H9 (cell line): ENCODE results near the gene DHX35. TPM values are rescaled to one million over a fixed set of nuclear protein-coding genes. Genes with fewer than 3 reads are reported as not detected.

Experiments used
- DNase-seq: peaks from one replicate; pipeline ENCODE4 v3.0.0-alpha.2; 2017
- H2AFZ ChIP-seq: one replicate; pipeline ENCODE4 v1.6.1; 2013; ENCODE audit warnings: mild to moderate bottlenecking, low read length, control low read depth, moderate library complexity
- H2AK5ac ChIP-seq: 2 replicates; pipeline ENCODE4 v1.6.1; 2013; ENCODE audit warnings: low read length, control low read depth, mixed read lengths; ENCODE audit not compliant: insufficient read length
- H2BK120ac ChIP-seq: one replicate; pipeline ENCODE4 v1.6.1; 2013; ENCODE audit warnings: low read depth, mild to moderate bottlenecking, low read length, control low read depth, inconsistent platforms; ENCODE audit not compliant: poor library complexity, severe bottlenecking
- H2BK12ac ChIP-seq: 2 replicates; pipeline ENCODE4 v1.6.1; 2013; ENCODE audit warnings: low read length, control low read depth, mixed read lengths, low read depth; ENCODE audit not compliant: insufficient read length
- H2BK15ac ChIP-seq: 2 replicates; pipeline ENCODE4 v1.6.1; 2013; ENCODE audit warnings: low read depth, low read length, control low read depth
- H2BK20ac ChIP-seq: one replicate; pipeline ENCODE4 v1.6.1; 2013; ENCODE audit warnings: low read depth, mild to moderate bottlenecking, low read length, control low read depth, inconsistent platforms; ENCODE audit not compliant: poor library complexity, severe bottlenecking
- H2BK5ac ChIP-seq: 2 replicates; pipeline ENCODE4 v1.6.1; 2013; ENCODE audit warnings: low read length, control low read depth, mixed read lengths; ENCODE audit not compliant: insufficient read length
- H3K14ac ChIP-seq: 2 replicates; pipeline ENCODE4 v1.6.1; 2013; ENCODE audit warnings: low read length, control low read depth; ENCODE audit not compliant: insufficient read depth
- H3K18ac ChIP-seq: 2 replicates; pipeline ENCODE4 v1.6.1; 2013; ENCODE audit warnings: low read depth, mild to moderate bottlenecking, mixed read lengths, low read length, control low read depth; ENCODE audit not compliant: insufficient read length
- H3K23ac ChIP-seq: 2 replicates; pipeline ENCODE4 v1.6.1; 2013; ENCODE audit warnings: low read length, control low read depth, mixed read lengths, low read depth; ENCODE audit not compliant: insufficient read length
- H3K23me2 ChIP-seq: 2 replicates; pipeline ENCODE4 v1.6.1; 2013; ENCODE audit warnings: low read depth, mild to moderate bottlenecking, mixed read lengths, low read length, control low read depth; ENCODE audit not compliant: insufficient read length, poor library complexity, severe bottlenecking
- H3K27ac ChIP-seq: 2 replicates; pipeline ENCODE4 v1.5.1; 2013; ENCODE audit warnings: low read length, control low read depth, mixed read lengths, low read depth; ENCODE audit not compliant: insufficient read length
- H3K27me3 ChIP-seq: 2 replicates; pipeline ENCODE4 v1.6.1; 2013; ENCODE audit warnings: low read length, control low read depth, inconsistent platforms; ENCODE audit not compliant: insufficient read depth
- H3K4ac ChIP-seq: 2 replicates; pipeline ENCODE4 v1.6.1; 2013; ENCODE audit warnings: low read depth, mild to moderate bottlenecking, control low read depth, inconsistent platforms, low read length, moderate library complexity
- H3K4me1 ChIP-seq: 2 replicates; pipeline ENCODE4 v1.6.1; 2013; ENCODE audit warnings: low read length, control low read depth, inconsistent platforms; ENCODE audit not compliant: insufficient read depth
- H3K4me2 ChIP-seq: 2 replicates; pipeline ENCODE4 v1.6.1; 2013; ENCODE audit warnings: low read length, control low read depth, mixed read lengths; ENCODE audit not compliant: insufficient read length, insufficient read depth
- H3K56ac ChIP-seq: 2 replicates; pipeline ENCODE4 v1.6.1; 2013; ENCODE audit warnings: low read depth, mild to moderate bottlenecking, mixed read lengths, low read length, control low read depth; ENCODE audit not compliant: insufficient read length
- H3K79me1 ChIP-seq: 2 replicates; pipeline ENCODE4 v1.6.1; 2013; ENCODE audit warnings: low read depth, mild to moderate bottlenecking, moderate library complexity, low read length, control low read depth, inconsistent platforms; ENCODE audit not compliant: insufficient read depth, poor library complexity, severe bottlenecking
- H3K79me2 ChIP-seq: 2 replicates; pipeline ENCODE4 v1.6.1; 2013; ENCODE audit warnings: low read length, control low read depth, inconsistent platforms; ENCODE audit not compliant: insufficient read depth
- H3K9ac ChIP-seq: 2 replicates; pipeline ENCODE4 v1.6.1; 2013; ENCODE audit warnings: low read length, control low read depth, mixed read lengths; ENCODE audit not compliant: insufficient read length; ENCODE audit errors: extremely low read depth
- H3K9me3 ChIP-seq: one replicate; pipeline ENCODE4 v1.6.1; 2013; ENCODE audit warnings: low read depth, low read length, inconsistent platforms; ENCODE audit not compliant: control insufficient read depth
- H3T11ph ChIP-seq: one replicate; pipeline ENCODE4 v1.6.1; 2013; ENCODE audit warnings: mild to moderate bottlenecking, low read length, control low read depth, inconsistent platforms
- H4K20me1 ChIP-seq: one replicate; pipeline ENCODE4 v1.6.1; 2013; ENCODE audit not compliant: control insufficient read depth, insufficient read length, insufficient read depth
- H4K5ac ChIP-seq: 2 replicates; pipeline ENCODE4 v1.6.1; 2013; ENCODE audit warnings: low read depth, mild to moderate bottlenecking, mixed read lengths, low read length, control low read depth; ENCODE audit not compliant: insufficient read length
- H4K8ac ChIP-seq: replicated peaks from 2 replicates; pipeline ENCODE4 v1.6.1; 2013; ENCODE audit warnings: low read length, control low read depth, mixed read lengths, low read depth; ENCODE audit not compliant: insufficient read length
- H4K91ac ChIP-seq: 2 replicates; pipeline ENCODE4 v1.6.1; 2013; ENCODE audit warnings: low read depth, mild to moderate bottlenecking, moderate library complexity, mixed read lengths, low read length, control low read depth; ENCODE audit not compliant: insufficient read length
- H3K27ac Mint-ChIP-seq, 3 experiments: 2 replicates in 2 of 3; 3 replicates in 1 of 3; pipeline ENCODE4 v1.8.0; 2020 to 2021; ENCODE audit warnings: mixed read lengths in 3 of 3, mild to moderate bottlenecking in 1 of 3, moderate library complexity in 1 of 3
- H3K27me3 Mint-ChIP-seq: 2 replicates; pipeline ENCODE4 v1.8.0; 2021; ENCODE audit warnings: low read depth, mild to moderate bottlenecking, moderate library complexity, mixed read lengths
- H3K36me3 Mint-ChIP-seq, 3 experiments: 2 replicates in 2 of 3; 3 replicates in 1 of 3; pipeline ENCODE4 v1.8.0; 2020 to 2021; ENCODE audit warnings: low read depth in 3 of 3, mixed read lengths in 3 of 3; ENCODE audit not compliant: insufficient read depth in 1 of 3
- H3K4me1 Mint-ChIP-seq, 2 experiments: 2 replicates each; pipeline ENCODE4 v1.8.0; 2020; ENCODE audit warnings: mixed read lengths in 2 of 2
- H3K4me3 Mint-ChIP-seq, 2 experiments: 2 replicates in 1 of 2; 3 replicates in 1 of 2; pipeline ENCODE4 v1.8.0; 2020 to 2021; ENCODE audit warnings: mild to moderate bottlenecking in 2 of 2, mixed read lengths in 2 of 2, moderate library complexity in 1 of 2
- H3K9me3 Mint-ChIP-seq, 2 experiments: 2 replicates in 1 of 2; 3 replicates in 1 of 2; pipeline ENCODE4 v1.8.0; 2020; ENCODE audit warnings: mild to moderate bottlenecking in 2 of 2, mixed read lengths in 2 of 2, moderate library complexity in 1 of 2
- WGBS: extraction: QIAGEN DNeasy Blood & Tissue Kit; methylation state at CpG from one replicate; pipeline ENCODE4 v1.1.7; 2013; ENCODE audit warnings: missing lambda C conversion rate, low lambda C conversion rate, mixed read lengths; ENCODE audit not compliant: insufficient read length; ENCODE audit errors: extremely low coverage; 5-methylcytosine and 5-hydroxymethylcytosine counted together
- total RNA-seq: library from RNA; stranded (reverse); gene quantifications from 2 replicates; pipeline ENCODE4 v1.2.1, GENCODE V29; 2021
- TF ChIP-seq, protein P1 (sequence below): fragments of 200-600 bp; sonication (generic); conservative IDR thresholded peaks from 3 replicates; pipeline ENCODE4 v1.8.0; 2021; ENCODE audit warnings: antibody characterized with exemption, mild to moderate bottlenecking

Gene DHX35
- total RNA-seq, 1 experiment from 2014 or later: 14.4 TPM

DNA sequence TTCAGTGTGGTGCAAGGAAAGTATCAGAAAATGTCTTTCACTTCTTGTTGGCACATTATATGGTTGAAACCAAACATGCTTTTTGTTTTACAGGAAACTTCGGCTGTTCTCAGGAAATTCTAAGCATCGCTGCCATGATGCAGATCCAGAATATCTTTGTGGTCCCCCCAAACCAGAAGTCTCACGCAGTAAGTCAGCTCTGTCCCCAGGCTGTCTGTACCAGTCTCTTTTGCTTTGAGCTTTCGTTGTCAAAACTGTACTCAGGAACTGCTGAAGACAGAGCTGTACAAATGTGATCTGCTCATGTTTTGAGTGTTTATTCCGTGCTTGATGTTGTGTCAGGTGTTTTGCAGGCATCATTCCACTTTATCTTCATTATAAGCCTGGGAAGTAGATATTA is 59.6 kb downstream of the DHX35 start:
- WGBS: no CpG with 5 or more reads among the region's 5 CpGs
- Histone ChIP-seq H3K9ac (no peak overlapping the region), H2BK120ac (no peak overlapping the region)

More for the DNA sequence above, 59.6 kb downstream of the DHX35 start:
- no peak overlapping the region for H3K23ac ChIP-seq
- H3K4me1 ChIP-seq: no peaks in the 10 kb centered on the region
- no peak overlapping the region for H3K14ac ChIP-seq
- H2BK20ac ChIP-seq: no peak overlapping the region
- peaks cover 25 to 70% (median 62%) of the 10 kb centered on the region in 3 experiments; a peak in 6 of 7 replicates for H3K36me3 Mint-ChIP-seq
- H2AK5ac ChIP-seq: no peak overlapping the region
- H2BK12ac ChIP-seq: no peak overlapping the region
- H3K79me1 ChIP-seq: no peaks in the 10 kb centered on the region
- no peak overlapping the region for H3K4ac ChIP-seq
- H3K18ac ChIP-seq: no peak overlapping the region
- no peak overlapping the region for H3T11ph ChIP-seq
- H4K91ac ChIP-seq: no peak overlapping the region
- H3K27ac Mint-ChIP-seq: no peak overlapping the region
- DNase-seq: no peak
- no peak overlapping the region for H2BK15ac ChIP-seq
- H3K4me1 Mint-ChIP-seq: peaks cover 0 to 4% of the 10 kb centered on the region in 2 experiments; a peak in 3 of 4 replicates
- no peak overlapping the region for H3K27ac ChIP-seq
- TF ChIP-seq, protein P1, sequence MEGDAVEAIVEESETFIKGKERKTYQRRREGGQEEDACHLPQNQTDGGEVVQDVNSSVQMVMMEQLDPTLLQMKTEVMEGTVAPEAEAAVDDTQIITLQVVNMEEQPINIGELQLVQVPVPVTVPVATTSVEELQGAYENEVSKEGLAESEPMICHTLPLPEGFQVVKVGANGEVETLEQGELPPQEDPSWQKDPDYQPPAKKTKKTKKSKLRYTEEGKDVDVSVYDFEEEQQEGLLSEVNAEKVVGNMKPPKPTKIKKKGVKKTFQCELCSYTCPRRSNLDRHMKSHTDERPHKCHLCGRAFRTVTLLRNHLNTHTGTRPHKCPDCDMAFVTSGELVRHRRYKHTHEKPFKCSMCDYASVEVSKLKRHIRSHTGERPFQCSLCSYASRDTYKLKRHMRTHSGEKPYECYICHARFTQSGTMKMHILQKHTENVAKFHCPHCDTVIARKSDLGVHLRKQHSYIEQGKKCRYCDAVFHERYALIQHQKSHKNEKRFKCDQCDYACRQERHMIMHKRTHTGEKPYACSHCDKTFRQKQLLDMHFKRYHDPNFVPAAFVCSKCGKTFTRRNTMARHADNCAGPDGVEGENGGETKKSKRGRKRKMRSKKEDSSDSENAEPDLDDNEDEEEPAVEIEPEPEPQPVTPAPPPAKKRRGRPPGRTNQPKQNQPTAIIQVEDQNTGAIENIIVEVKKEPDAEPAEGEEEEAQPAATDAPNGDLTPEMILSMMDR: no peak
- no peaks in the 10 kb centered on the region for H3K9me3 Mint-ChIP-seq
- no peak overlapping the region for H3K4me2 ChIP-seq
- H3K56ac ChIP-seq: no peak overlapping the region
- H3K9me3 ChIP-seq: no peaks in the 10 kb centered on the region
- no peaks in the 10 kb centered on the region for H3K79me2 ChIP-seq
- no peaks in the 10 kb centered on the region for H3K27me3 Mint-ChIP-seq
- H2BK5ac ChIP-seq: no peak overlapping the region
- no peaks in the 10 kb centered on the region for H4K20me1 ChIP-seq
- no peak overlapping the region for H3K4me3 Mint-ChIP-seq
- H2AFZ ChIP-seq: no peak overlapping the region
- no peak overlapping the region for H4K5ac ChIP-seq
- no peak overlapping the region for H4K8ac ChIP-seq
- no peaks in the 10 kb centered on the region for H3K27me3 ChIP-seq
- H3K23me2 ChIP-seq: no peaks in the 10 kb centered on the region
